Right lobe of liver (tissue), 6 donors: ENCODE results near the gene TMEM158. TPM values are rescaled to one million over a fixed set of nuclear protein-coding genes. Genes with fewer than 3 reads are reported as not detected.

ENCODE experiments used
- ATAC-seq, 4 donors: fragments of 200-7000 bp; cut with Tn5 transposase; one replicate each; pipeline ENCODE4 v1.9.1; 2020; ENCODE audit warnings: mild to moderate bottlenecking in 4 of 4, moderate library complexity in 4 of 4
- DNase-seq, 3 donors: peaks; one replicate each; pipeline ENCODE4 v3.0.0-alpha.2; 2020
- H3K27ac ChIP-seq, 3 donors: fragments of 200-600 bp; one replicate each; pipeline ENCODE4 v1.8.0; 2022
- H3K27me3 ChIP-seq, 2 donors: fragments of 200-600 bp; one replicate each; pipeline ENCODE4 v1.8.0; 2022
- H3K36me3 ChIP-seq, 4 donors: fragments of 200-600 bp; sonication (generic) in 1 of 4; one replicate each; pipeline versions ENCODE4 v1.5.1 to v1.8.0; 2017 to 2022; ENCODE audit warnings: control low read depth in 1 of 4
- H3K4me1 ChIP-seq, 4 donors: fragments of 200-600 bp; sonication (generic) in 1 of 4; one replicate each; pipeline versions ENCODE4 v1.5.1 to v1.8.0; 2017 to 2022; ENCODE audit warnings: control low read depth in 1 of 4
- H3K4me3 ChIP-seq, 3 donors: fragments of 200-600 bp; one replicate each; pipeline ENCODE4 v1.8.0; 2022
- H3K9me3 ChIP-seq, 4 donors: fragments of 200-600 bp; sonication (generic) in 1 of 4; one replicate each; pipeline versions ENCODE4 v1.5.1 to v1.8.0; 2017 to 2022; ENCODE audit warnings: control low read depth in 1 of 4
- CTCF ChIP-seq, 4 donors: fragments of 200-600 bp in 3 of 4; fragments of 450-650 bp in 1 of 4; IDR thresholded peaks; one replicate each; pipeline versions ENCODE4 v1.5.1 to v1.8.0; 2016 to 2022; ENCODE audit warnings: antibody characterized with exemption in 4 of 4, mild to moderate bottlenecking in 2 of 4
- POLR2A ChIP-seq: fragments of 450-650 bp; IDR thresholded peaks from one replicate; pipeline ENCODE4 v1.6.1; 2017; ENCODE audit warnings: antibody characterized with exemption, mild to moderate bottlenecking
- WGBS: methylation state at CpG from one replicate; pipeline ENCODE4 v1.1.6; 2018; ENCODE audit warnings: low coverage, low lambda C conversion rate; ENCODE audit not compliant: insufficient coverage; ENCODE audit errors: missing lambda C conversion rate; 5-methylcytosine and 5-hydroxymethylcytosine counted together
- intact Hi-C, 2 donors: fragments of 100-400 bp; cut with DNase I; formaldehyde crosslinking; loops; one replicate each; pipeline versions ENCODE4 v1.11.2 to v1.14.1; 2022
- total RNA-seq, 6 experiments: library from RNA; depleted of rRNA in 2 of 6; stranded (reverse); fragments of >200 nt in 2 of 6; fragmentation: NEBNext Ultra II Directional in 3 of 6; extraction: Animal tissue kit (Norgen Biotek cat#: 25700) in 3 of 6; gene quantifications; one replicate each; pipeline versions ENCODE4 v1.1.0 to v1.2.4, GENCODE V29; 2016 to 2023
- donor health status: DM: no; HTN: yes; CAD: no.
- donor health status: DM: no; HTN: no; CAD: no.
- donor health status: DM: no; HTN: no; CAD: no.
- donor health status: DM: no; HTN: yes; CAD: no.
- donor health status: DM: no; HTN: yes; CAD: no.

TMEM158 gene
- total RNA-seq, 6 experiments from 2014 or later, result 0.21 to 1.0 (median 0.57) TPM; not detected in 2

- ATAC-seq, result peak; percentile 98 to 100 (median 99)
Measured at GRCh38 chr3:45210308-45211041, 15.6 kb downstream of the TMEM158 start.

GRCh38 chr3:45209526-45209925, 16.6 kb downstream of the TMEM158 start:
- TF ChIP-seq POLR2A (no peak), CTCF (IDR thresholded peaks at IDR 0.05) (no peak)
- no peaks in the 10 kb centered on the region for H3K4me1 ChIP-seq
- H3K9me3 ChIP-seq, result no peaks in the 10 kb centered on the region
- H3K27ac ChIP-seq, result no peak overlapping the region
- intact Hi-C loops, result no loop called here
- ATAC-seq (no peak), DNase-seq (no peak)
- H3K36me3 ChIP-seq, result no peaks in the 10 kb centered on the region
- H3K4me3 ChIP-seq, result no peak overlapping the region
- WGBS, result 58% methylated on average over 3 of the region's 3 CpGs
- H3K27me3 ChIP-seq, result no peaks in the 10 kb centered on the region

More at GRCh38 chr3:45210308-45211041, 15.6 kb downstream of the TMEM158 start:
- Histone ChIP-seq H3K9me3 (no peaks in the 10 kb centered on the region), H3K4me1 (no peaks in the 10 kb centered on the region), H3K36me3 (no peaks in the 10 kb centered on the region), H3K27me3 (no peaks in the 10 kb centered on the region), H3K4me3 (no peak overlapping the region), H3K27ac (no peak overlapping the region)
- 14% methylated on average over 7 of the region's 14 CpGs for WGBS
- TF ChIP-seq POLR2A (no peak), CTCF (IDR thresholded peaks at IDR 0.05) (peak; percentile 75 to 85 (median 77))
- intact Hi-C loops, result loop anchor here (5.0 kb wide), 2 partner anchors 168 to 173 kb away; no protein-coding TSS in a partner anchor
- DNase-seq, result peak; percentile 85 to 89 (median 87)

GRCh38 chr3:45208586-45208985, 17.5 kb downstream of the TMEM158 start:
- Histone ChIP-seq H3K9me3 (no peaks in the 10 kb centered on the region), H3K4me1 (no peaks in the 10 kb centered on the region), H3K4me3 (no peak overlapping the region), H3K36me3 (no peaks in the 10 kb centered on the region), H3K27ac (no peak overlapping the region), H3K27me3 (no peaks in the 10 kb centered on the region)
- 93% methylated on average over 2 of the region's 2 CpGs for WGBS
- intact Hi-C loops, result no loop called here
- ATAC-seq (no peak), DNase-seq (no peak)
- TF ChIP-seq CTCF (IDR thresholded peaks at IDR 0.05) (no peak), POLR2A (no peak)

- H3K36me3 ChIP-seq, result no peaks in the 10 kb centered on the region
- 66% methylated on average over 4 of the region's 4 CpGs for WGBS
- H3K4me1 ChIP-seq, result no peaks in the 10 kb centered on the region
- no peaks in the 10 kb centered on the region for H3K9me3 ChIP-seq
- no peaks in the 10 kb centered on the region for H3K27me3 ChIP-seq
- DNase-seq, result no peak
- no peak overlapping the region for H3K27ac ChIP-seq
- intact Hi-C loops, result no loop called here
- TF ChIP-seq POLR2A (no peak), CTCF (IDR thresholded peaks at IDR 0.05) (no peak)
- no peak overlapping the region for H3K4me3 ChIP-seq
- ATAC-seq, result no peak
Measured at GRCh38 chr3:45207446-45207845, 18.6 kb downstream of the TMEM158 start.
